ENCODE measurements around the gene C1orf159. TPM values are rescaled to one million over a fixed set of nuclear protein-coding genes. Genes with fewer than 3 reads are reported as not detected.
A peak's percentile ranks its signal among the peaks of the same experiment; 100 is the strongest.

Gene C1orf159
- polyA plus RNA-seq, 2 of the 4 experiments (the other 2 are of a cell fraction), result 4.0 to 10.2 TPM

GRCh38 chr1:1122078-1122811 is 6.4 kb upstream of the C1orf159 start:
- POLR2A ChIA-PET, result interaction anchor here (0.5 kb wide), 1 partner anchor 105 kb away, joined by 3 read pairs; no protein-coding TSS in a partner anchor
- H3K4me3 ChIP-seq, result no peak overlapping the region
- FAIRE-seq (no peak), DNase-seq (ENCODE audit: low read depth in 1 of 2, low spot score in 1 of 2) (peak; percentile 58 to 76), ATAC-seq (peak; percentile 90 to 95)
- CTCF ChIA-PET, result interaction anchor here (0.6 to 5.5 kb wide), 57 partner anchors 8 to 322 kb away, joined by 3 to 72 read pairs (median 5); partner anchors contain the start of genes B3GALT6, RNF223 and SDF4
- 26% methylated on average over 13 of the region's 39 CpGs for WGBS (ENCODE audit: missing lambda C conversion rate)
- peaks cover 4% of the 10 kb centered on the region; the same call in 1 of the 3 replicates for H3K4me1 ChIP-seq
- H3K27ac ChIP-seq, result peak overlapping the region in 1 of 2 experiments; percentile 67; a peak in 3 of 6 replicates
- H3K4me2 ChIP-seq, result peak overlapping the region; percentile 72
- TF ChIP-seq EHMT2 (IDR thresholded peaks at IDR 0.05; ENCODE audit: low read depth), result no peak
- peak; percentile 90 for TF ChIP-seq SMC3 (IDR thresholded peaks at IDR 0.05)
- peak; percentile 86 to 93 for TF ChIP-seq RAD21 (conservative IDR thresholded peaks at IDR 0.05 in 1 of 2, IDR thresholded peaks at IDR 0.05 in 1 of 2)
- peak; percentile 79 for TF ChIP-seq CTCF (IDR thresholded peaks at IDR 0.05)
- H3K9me3 ChIP-seq, result no peaks in the 10 kb centered on the region

GRCh38 chr1:1121611-1122077 is 5.8 kb upstream of the C1orf159 start:
- Histone ChIP-seq H3K27ac (peak overlapping the region in 1 of 2 experiments; percentile 54; a peak in 1 of 6 replicates), H3K4me2 (peak overlapping the region; percentile 72), H3K9me3 (no peaks in the 10 kb centered on the region), H3K4me3 (no peak overlapping the region), H3K4me1 (peaks cover 4% of the 10 kb centered on the region; the same call in 1 of the 3 replicates)
- FAIRE-seq (no peak), DNase-seq (ENCODE audit: low read depth in 1 of 2, low spot score in 1 of 2) (no peak), ATAC-seq (peak; percentile 63)
- POLR2A ChIA-PET, result no interaction called here
- TF ChIP-seq NFE2L2 (conservative IDR thresholded peaks at IDR 0.05; ENCODE audit: low read length) (no peak), GATA3 (IDR thresholded peaks at IDR 0.05; ENCODE audit: borderline replicate concordance) (no peak), SREBF2 (IDR thresholded peaks at IDR 0.05) (no peak), HOXA7 (CRISPR knock-in tag; IDR thresholded peaks at IDR 0.05) (no peak), MAX (IDR thresholded peaks at IDR 0.05) (no peak), NR3C1 (IDR thresholded peaks at IDR 0.05) (no peak), RAD21 (conservative IDR thresholded peaks at IDR 0.05 in 1 of 2, IDR thresholded peaks at IDR 0.05 in 1 of 2) (no peak), HDAC2 (IDR thresholded peaks at IDR 0.05) (no peak), TFCP2L1 (CRISPR knock-in tag; IDR thresholded peaks at IDR 0.05) (no peak), RFX5 (IDR thresholded peaks at IDR 0.05) (no peak)
- no CpG with 5 or more reads among the region's 15 CpGs for WGBS (ENCODE audit: missing lambda C conversion rate)
- CTCF ChIA-PET, result interaction anchor here (0.5 to 5.5 kb wide), 41 partner anchors 9 to 273 kb away, joined by 3 to 72 read pairs (median 7); partner anchors contain the start of genes B3GALT6 and SDF4

GRCh38 chr1:1120866-1121591 is 5.1 kb upstream of the C1orf159 start:
- no peak overlapping the region for H3K4me2 ChIP-seq
- ATAC-seq (no peak), FAIRE-seq (no peak), DNase-seq (ENCODE audit: low read depth in 1 of 2, low spot score in 1 of 2) (no peak)
- H3K27ac ChIP-seq, result no peak overlapping the region
- H3K4me3 ChIP-seq, result no peak overlapping the region
- CTCF ChIA-PET, result interaction anchor here (0.5 to 5.5 kb wide), 32 partner anchors 8 to 274 kb away, joined by 3 to 72 read pairs (median 8); partner anchors contain the start of genes B3GALT6 and SDF4
- H3K9me3 ChIP-seq, result no peaks in the 10 kb centered on the region
- peaks cover 4% of the 10 kb centered on the region; the same call in 1 of the 3 replicates for H3K4me1 ChIP-seq
- POLR2A ChIA-PET, result no interaction called here
- WGBS (ENCODE audit: missing lambda C conversion rate), result 63% methylated on average over 6 of the region's 25 CpGs
- no peak for TF ChIP-seq HMGXB4 (CRISPR knock-in tag; IDR thresholded peaks at IDR 0.05; ENCODE audit: borderline replicate concordance)
- no peak for TF ChIP-seq RNF2 (IDR thresholded peaks at IDR 0.05; ENCODE audit: borderline replicate concordance, low read depth)
- no peak for TF ChIP-seq CHD2 (IDR thresholded peaks at IDR 0.05; ENCODE audit: low read length, partially characterized antibody)
- no peak for TF ChIP-seq MAZ (IDR thresholded peaks at IDR 0.05; ENCODE audit: borderline replicate concordance, low read depth, low read length)
- no peak for TF ChIP-seq EHF (CRISPR knock-in tag; IDR thresholded peaks at IDR 0.05)
- TF ChIP-seq NPAS2 (CRISPR knock-in tag; IDR thresholded peaks at IDR 0.05; ENCODE audit: borderline replicate concordance), result no peak
- no peak for TF ChIP-seq ZC3H11A (IDR thresholded peaks at IDR 0.05)
- no peak for TF ChIP-seq BCL3 (IDR thresholded peaks at IDR 0.05)
- no peak for TF ChIP-seq ZSCAN20 (CRISPR knock-in tag; IDR thresholded peaks at IDR 0.05)
- no peak for TF ChIP-seq MYC (IDR thresholded peaks at IDR 0.05; ENCODE audit: borderline replicate concordance, low read length)
- no peak for TF ChIP-seq HOXB5 (CRISPR knock-in tag; IDR thresholded peaks at IDR 0.05)
- no peak for TF ChIP-seq PHF8 (IDR thresholded peaks at IDR 0.05; ENCODE audit: borderline replicate concordance, low read depth)
- no peak for TF ChIP-seq BHLHE40 (IDR thresholded peaks at IDR 0.05; ENCODE audit: low read depth, low read length)
- no peak for TF ChIP-seq FOSB (CRISPR knock-in tag; IDR thresholded peaks at IDR 0.05)
- TF ChIP-seq CBX2 (IDR thresholded peaks at IDR 0.05; ENCODE audit: borderline replicate concordance, low read depth), result no peak
